HepG2 (cell line): ENCODE results near the gene ATG16L2. TPM values are rescaled to one million over a fixed set of nuclear protein-coding genes. Genes with fewer than 3 reads are reported as not detected.

Source experiments
- ATF7 ChIP-seq, 2 experiments: fragments of 450-650 bp in 1 of 2; sonication (generic) in 1 of 2; formaldehyde crosslinking in 1 of 2; IDR thresholded peaks; 2 replicates each; pipeline versions ENCODE4 v1.4.0 to v1.6.1; 2016 to 2020; ENCODE audit warnings: antibody characterized with exemption in 1 of 2, mild to moderate bottlenecking in 1 of 2, missing genetic modification reagents in 1 of 2
- EZH2 ChIP-seq: conservative IDR thresholded peaks from 2 replicates; pipeline ENCODE4 v1.6.1; 2012; ENCODE audit warnings: mild to moderate bottlenecking, low read depth, low read length, moderate library complexity
- FOSL1 ChIP-seq: sonication (generic); formaldehyde crosslinking; IDR thresholded peaks from 2 replicates; pipeline ENCODE4 v1.9.0; 2021; ENCODE audit warnings: missing genetic modification reagents, borderline replicate concordance
- NR2C2 ChIP-seq: sonication (generic); formaldehyde crosslinking; IDR thresholded peaks from 2 replicates; pipeline ENCODE4 v1.4.0; 2020; ENCODE audit warnings: missing genetic modification reagents, mild to moderate bottlenecking, moderate library complexity, borderline replicate concordance
- NR2F6 ChIP-seq, 2 experiments: IDR thresholded peaks; 2 replicates each; pipeline ENCODE4 v1.6.1; 2016; ENCODE audit warnings: antibody characterized with exemption in 1 of 2, mild to moderate bottlenecking in 1 of 2
- ONECUT2 ChIP-seq: sonication (generic); formaldehyde crosslinking; IDR thresholded peaks from 2 replicates; pipeline ENCODE4 v1.4.0; 2020; ENCODE audit warnings: missing genetic modification reagents
- PCBP2 ChIP-seq: fragments of 200-400 bp; formaldehyde crosslinking; optimal IDR thresholded peaks from 2 replicates; pipeline ENCODE3; 2018; ENCODE audit warnings: low read length, low read depth; ENCODE audit not compliant: poor library complexity, severe bottlenecking
- RAD51 ChIP-seq: fragments of 450-650 bp; IDR thresholded peaks from 2 replicates; pipeline ENCODE4 v1.6.1; 2016; ENCODE audit warnings: borderline replicate concordance
- RBM39 ChIP-seq: fragments of 200-400 bp; formaldehyde crosslinking; IDR thresholded peaks from one replicate; pipeline ENCODE4 v1.6.1; 2018; ENCODE audit warnings: antibody characterized with exemption, mild to moderate bottlenecking, low read depth, low read length; ENCODE audit not compliant: poor library complexity, severe bottlenecking
- SALL2 ChIP-seq: sonication (generic); formaldehyde crosslinking; IDR thresholded peaks from 2 replicates; pipeline ENCODE4 v1.8.1; 2023; ENCODE audit warnings: mild to moderate bottlenecking, missing genetic modification reagents, inconsistent platforms
- SP4 ChIP-seq: sonication (generic); formaldehyde crosslinking; IDR thresholded peaks from 2 replicates; pipeline ENCODE4 v1.8.1; 2023; ENCODE audit warnings: mild to moderate bottlenecking, missing genetic modification reagents
- TBX2 ChIP-seq: sonication (generic); formaldehyde crosslinking; IDR thresholded peaks from 2 replicates; pipeline ENCODE4 v1.5.0; 2020; ENCODE audit warnings: missing genetic modification reagents, mild to moderate bottlenecking, borderline replicate concordance
- TMF1 ChIP-seq: sonication (generic); formaldehyde crosslinking; IDR thresholded peaks from 2 replicates; pipeline ENCODE4 v1.8.1; 2022; ENCODE audit warnings: low read depth, missing genetic modification reagents
- ZFP36L2 ChIP-seq: sonication (generic); formaldehyde crosslinking; IDR thresholded peaks from 2 replicates; pipeline ENCODE4 v1.4.0; 2020; ENCODE audit warnings: missing genetic modification reagents
- ZKSCAN8 ChIP-seq: IDR thresholded peaks from 2 replicates; pipeline ENCODE4 v1.6.1; 2016; ENCODE audit warnings: borderline replicate concordance, missing genetic modification reagents, missing compliant biosample characterization
- ZNF138 ChIP-seq: sonication (generic); formaldehyde crosslinking; IDR thresholded peaks from 2 replicates; pipeline ENCODE4 v1.5.0; 2020; ENCODE audit warnings: mild to moderate bottlenecking, low read depth, missing genetic modification reagents
- ZNF235 ChIP-seq: sonication (generic); formaldehyde crosslinking; IDR thresholded peaks from 2 replicates; pipeline ENCODE4 v1.8.1; 2023; ENCODE audit warnings: mild to moderate bottlenecking, missing genetic modification reagents, borderline replicate concordance
- ZNF296 ChIP-seq: sonication (generic); formaldehyde crosslinking; conservative IDR thresholded peaks from 2 replicates; pipeline ENCODE4 v1.5.0; 2020; ENCODE audit warnings: mild to moderate bottlenecking, missing genetic modification reagents
- ZSCAN22 ChIP-seq: sonication (generic); formaldehyde crosslinking; IDR thresholded peaks from 2 replicates; pipeline ENCODE4 v1.4.0; 2020; ENCODE audit warnings: mild to moderate bottlenecking, missing genetic modification reagents
- polyA plus RNA-seq, 8 experiments: library from polyadenylated mRNA; depleted of rRNA in 3 of 8; stranded (reverse) in 7 of 8; unstranded in 1 of 8; fragments of >200 nt; fragmentation: Illumina TruSeq in 4 of 8; extraction: Trizol in 4 of 8; gene quantifications; 2 replicates each; pipeline versions ENCODE4 v1.2.1 to v1.2.3, GENCODE V29; 2011 to 2016; ENCODE audit warnings: low read depth in 4 of 8, missing spikeins in 1 of 8, mixed read lengths in 1 of 8; ENCODE audit not compliant: insufficient read depth in 1 of 8
- total RNA-seq, 5 experiments: library from RNA; depleted of rRNA; stranded (reverse); fragments of >200 nt; fragmentation: Illumina TruSeq; extraction: Trizol; gene quantifications; 2 replicates each; pipeline ENCODE4 v1.2.3, GENCODE V29; 2016; ENCODE audit warnings: low read depth in 1 of 5
- TF ChIP-seq, protein P1 (sequence below): fragments of 450-650 bp; IDR thresholded peaks from 2 replicates; pipeline ENCODE4 v1.6.1; 2017; ENCODE audit warnings: mild to moderate bottlenecking
- TF ChIP-seq, protein P2 (sequence below): sonication (generic); formaldehyde crosslinking; IDR thresholded peaks from 2 replicates; pipeline ENCODE4 v1.4.0; 2020; ENCODE audit warnings: mild to moderate bottlenecking, missing genetic modification reagents
- TF ChIP-seq, protein P3 (sequence below): sonication (generic); formaldehyde crosslinking; conservative IDR thresholded peaks from 2 replicates; pipeline ENCODE4 v1.4.0; 2020; ENCODE audit warnings: missing genetic modification reagents
- TF ChIP-seq, protein P4 (sequence below): IDR thresholded peaks from 2 replicates; pipeline ENCODE4 v1.6.1; 2016
- TF ChIP-seq, protein P5 (sequence below): sonication (generic); formaldehyde crosslinking; IDR thresholded peaks from 2 replicates; pipeline ENCODE4 v1.5.0; 2020; ENCODE audit warnings: missing genetic modification reagents

The ATG16L2 gene
- total and polyA plus RNA-seq, 2 of the 13 experiments (the other 11 are each of a cell fraction or from before 2014, with no cell fraction given) = 6.2 to 14.8 TPM

DNA sequence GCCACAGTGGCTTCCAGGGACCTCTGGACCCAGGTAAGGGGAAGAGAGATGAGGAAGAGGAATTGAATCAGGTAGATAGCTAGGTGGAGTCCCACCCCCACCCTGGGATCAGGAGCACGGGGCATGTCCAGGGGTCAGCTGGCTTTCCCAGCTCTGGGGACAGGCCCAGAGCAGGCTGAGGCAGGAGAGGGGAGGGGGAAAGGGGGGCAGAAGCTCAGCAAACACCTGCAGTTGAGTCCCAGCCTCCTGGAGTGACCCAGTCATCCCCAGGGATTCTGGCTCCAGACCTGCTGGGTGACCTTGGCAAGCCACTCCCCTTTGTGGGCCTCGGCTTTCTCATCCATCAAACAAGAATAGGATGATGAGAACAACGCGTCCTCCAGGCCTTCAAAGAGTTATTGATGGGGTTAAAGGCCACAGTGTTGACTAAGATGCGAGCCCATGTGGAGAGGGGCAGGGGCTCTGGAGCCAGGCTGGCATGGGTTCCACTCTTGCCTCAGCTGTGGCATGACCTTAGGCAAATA lies 36.4 kb upstream of the ATG16L2 start (continued):
- TF ChIP-seq SALL2 (CRISPR knock-in tag) (no peak), TMF1 (no peak), ZSCAN22 (CRISPR knock-in tag) (no peak; the same call in 1 of the 2 replicates), ATF7 (IDR thresholded peaks at IDR 0.05) (no peak), ATF7 (CRISPR knock-in tag; IDR thresholded peaks at IDR 0.05) (peak; percentile 8; the same call in 1 of the 2 replicates), ZFP36L2 (CRISPR knock-in tag) (no peak), ZNF296 (0 out of 2 replicates have a peak, but pooled peaks have one; percentile 40), SP4 (CRISPR knock-in tag) (no peak), NR2C2 (CRISPR knock-in tag) (peak; percentile 89), ZKSCAN8 (CRISPR knock-in tag) (no peak), NR2F6 (IDR thresholded peaks at IDR 0.05) (peak; percentile 90), NR2F6 (CRISPR knock-in tag; IDR thresholded peaks at IDR 0.05) (peak; percentile 87), TBX2 (CRISPR knock-in tag) (peak; percentile 71), ONECUT2 (CRISPR knock-in tag) (peak; percentile 72; the same call in 1 of the 2 replicates), FOSL1 (CRISPR knock-in tag) (no peak; the same call in 1 of the 2 replicates), EZH2 (no peak), PCBP2 (no peak), ZNF138 (CRISPR knock-in tag) (no peak), ZNF235 (CRISPR knock-in tag) (no peak), RBM39 (no peak), RAD51 (no peak)
- TF ChIP-seq, protein P1, sequence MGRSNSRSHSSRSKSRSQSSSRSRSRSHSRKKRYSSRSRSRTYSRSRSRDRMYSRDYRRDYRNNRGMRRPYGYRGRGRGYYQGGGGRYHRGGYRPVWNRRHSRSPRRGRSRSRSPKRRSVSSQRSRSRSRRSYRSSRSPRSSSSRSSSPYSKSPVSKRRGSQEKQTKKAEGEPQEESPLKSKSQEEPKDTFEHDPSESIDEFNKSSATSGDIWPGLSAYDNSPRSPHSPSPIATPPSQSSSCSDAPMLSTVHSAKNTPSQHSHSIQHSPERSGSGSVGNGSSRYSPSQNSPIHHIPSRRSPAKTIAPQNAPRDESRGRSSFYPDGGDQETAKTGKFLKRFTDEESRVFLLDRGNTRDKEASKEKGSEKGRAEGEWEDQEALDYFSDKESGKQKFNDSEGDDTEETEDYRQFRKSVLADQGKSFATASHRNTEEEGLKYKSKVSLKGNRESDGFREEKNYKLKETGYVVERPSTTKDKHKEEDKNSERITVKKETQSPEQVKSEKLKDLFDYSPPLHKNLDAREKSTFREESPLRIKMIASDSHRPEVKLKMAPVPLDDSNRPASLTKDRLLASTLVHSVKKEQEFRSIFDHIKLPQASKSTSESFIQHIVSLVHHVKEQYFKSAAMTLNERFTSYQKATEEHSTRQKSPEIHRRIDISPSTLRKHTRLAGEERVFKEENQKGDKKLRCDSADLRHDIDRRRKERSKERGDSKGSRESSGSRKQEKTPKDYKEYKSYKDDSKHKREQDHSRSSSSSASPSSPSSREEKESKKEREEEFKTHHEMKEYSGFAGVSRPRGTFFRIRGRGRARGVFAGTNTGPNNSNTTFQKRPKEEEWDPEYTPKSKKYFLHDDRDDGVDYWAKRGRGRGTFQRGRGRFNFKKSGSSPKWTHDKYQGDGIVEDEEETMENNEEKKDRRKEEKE = no peak
- TF ChIP-seq, protein P2, sequence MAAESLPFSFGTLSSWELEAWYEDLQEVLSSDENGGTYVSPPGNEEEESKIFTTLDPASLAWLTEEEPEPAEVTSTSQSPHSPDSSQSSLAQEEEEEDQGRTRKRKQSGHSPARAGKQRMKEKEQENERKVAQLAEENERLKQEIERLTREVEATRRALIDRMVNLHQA (CRISPR knock-in tag) = no peak
- TF ChIP-seq, protein P3, sequence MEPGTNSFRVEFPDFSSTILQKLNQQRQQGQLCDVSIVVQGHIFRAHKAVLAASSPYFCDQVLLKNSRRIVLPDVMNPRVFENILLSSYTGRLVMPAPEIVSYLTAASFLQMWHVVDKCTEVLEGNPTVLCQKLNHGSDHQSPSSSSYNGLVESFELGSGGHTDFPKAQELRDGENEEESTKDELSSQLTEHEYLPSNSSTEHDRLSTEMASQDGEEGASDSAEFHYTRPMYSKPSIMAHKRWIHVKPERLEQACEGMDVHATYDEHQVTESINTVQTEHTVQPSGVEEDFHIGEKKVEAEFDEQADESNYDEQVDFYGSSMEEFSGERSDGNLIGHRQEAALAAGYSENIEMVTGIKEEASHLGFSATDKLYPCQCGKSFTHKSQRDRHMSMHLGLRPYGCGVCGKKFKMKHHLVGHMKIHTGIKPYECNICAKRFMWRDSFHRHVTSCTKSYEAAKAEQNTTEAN = no peak
- TF ChIP-seq, protein P4, sequence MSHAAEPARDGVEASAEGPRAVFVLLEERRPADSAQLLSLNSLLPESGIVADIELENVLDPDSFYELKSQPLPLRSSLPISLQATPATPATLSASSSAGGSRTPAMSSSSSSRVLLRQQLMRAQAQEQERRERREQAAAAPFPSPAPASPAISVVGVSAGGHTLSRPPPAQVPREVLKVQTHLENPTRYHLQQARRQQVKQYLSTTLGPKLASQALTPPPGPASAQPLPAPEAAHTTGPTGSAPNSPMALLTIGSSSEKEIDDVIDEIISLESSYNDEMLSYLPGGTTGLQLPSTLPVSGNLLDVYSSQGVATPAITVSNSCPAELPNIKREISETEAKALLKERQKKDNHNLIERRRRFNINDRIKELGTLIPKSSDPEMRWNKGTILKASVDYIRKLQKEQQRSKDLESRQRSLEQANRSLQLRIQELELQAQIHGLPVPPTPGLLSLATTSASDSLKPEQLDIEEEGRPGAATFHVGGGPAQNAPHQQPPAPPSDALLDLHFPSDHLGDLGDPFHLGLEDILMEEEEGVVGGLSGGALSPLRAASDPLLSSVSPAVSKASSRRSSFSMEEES = no peak
- TF ChIP-seq, protein P5, sequence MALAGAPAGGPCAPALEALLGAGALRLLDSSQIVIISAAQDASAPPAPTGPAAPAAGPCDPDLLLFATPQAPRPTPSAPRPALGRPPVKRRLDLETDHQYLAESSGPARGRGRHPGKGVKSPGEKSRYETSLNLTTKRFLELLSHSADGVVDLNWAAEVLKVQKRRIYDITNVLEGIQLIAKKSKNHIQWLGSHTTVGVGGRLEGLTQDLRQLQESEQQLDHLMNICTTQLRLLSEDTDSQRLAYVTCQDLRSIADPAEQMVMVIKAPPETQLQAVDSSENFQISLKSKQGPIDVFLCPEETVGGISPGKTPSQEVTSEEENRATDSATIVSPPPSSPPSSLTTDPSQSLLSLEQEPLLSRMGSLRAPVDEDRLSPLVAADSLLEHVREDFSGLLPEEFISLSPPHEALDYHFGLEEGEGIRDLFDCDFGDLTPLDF (CRISPR knock-in tag) = no peak
